NCI-H187 treated with DMSO at 0.1 percent for 48 hours (cell line): Measurements from ENCODE around the gene ZNF367.
A peak's percentile ranks its signal among the peaks of the same experiment; 100 is the strongest.

Source experiments
- DNase-seq: peaks from one replicate; lab custom pipeline; 2025; lab: John Stamatoyannopoulos, UW

Gene ZNF367

GRCh38 chr9:96418083-96418919 lies at the start of gene ZNF367:
Gene ZNF367, minus strand, starts transcription at chr9:96418370. Its CDS starts 338 bp downstream, at chr9:96418032.
- peak; percentile 67 for DNase-seq

- no peak for DNase-seq
Measured at GRCh38 chr9:96467784-96468183, 49.6 kb upstream of the ZNF367 start.

- no peak for DNase-seq
Measured at GRCh38 chr9:96464426-96464825, 46.3 kb upstream of the ZNF367 start.

GRCh38 chr9:96462541-96462940 lies 44.4 kb upstream of the ZNF367 start:
- DNase-seq, result no peak

- DNase-seq, result no peak
Measured at GRCh38 chr9:96461336-96461735, 43.2 kb upstream of the ZNF367 start.

- DNase-seq, result no peak
Measured at GRCh38 chr9:96460882-96461281, 42.7 kb upstream of the ZNF367 start.

- DNase-seq, result no peak
Measured at GRCh38 chr9:96460470-96460869, 42.3 kb upstream of the ZNF367 start.

- no peak for DNase-seq
Measured at GRCh38 chr9:96459268-96460007, 41.3 kb upstream of the ZNF367 start.

- no peak for DNase-seq
Measured at GRCh38 chr9:96458226-96458625, 40.1 kb upstream of the ZNF367 start.

GRCh38 chr9:96457266-96457665 lies 39.1 kb upstream of the ZNF367 start:
- no peak for DNase-seq

GRCh38 chr9:96453625-96454024 lies 35.5 kb upstream of the ZNF367 start:
- no peak for DNase-seq

- DNase-seq, result no peak
Measured at GRCh38 chr9:96450613-96451528, 32.7 kb upstream of the ZNF367 start.

- DNase-seq, result peak; percentile 10
Measured at GRCh38 chr9:96449845-96450612, 31.9 kb upstream of the ZNF367 start, which contains the start of gene HABP4. Gene HABP4, plus strand, starts transcription at chr9:96450169. Its CDS starts 111 bp downstream, at chr9:96450280.

GRCh38 chr9:96449523-96449844 lies 31.3 kb upstream of the ZNF367 start:
- no peak for DNase-seq

GRCh38 chr9:96448546-96449170 lies 30.5 kb upstream of the ZNF367 start:
- no peak for DNase-seq

- no peak for DNase-seq
Measured at GRCh38 chr9:96447406-96447805, 29.2 kb upstream of the ZNF367 start.

GRCh38 chr9:96442491-96442890 lies 24.3 kb upstream of the ZNF367 start:
- DNase-seq, result no peak

- DNase-seq, result no peak
Measured at GRCh38 chr9:96441798-96442445, 23.8 kb upstream of the ZNF367 start.

- no peak for DNase-seq
Measured at GRCh38 chr9:96440671-96441199, 22.6 kb upstream of the ZNF367 start.

GRCh38 chr9:96437454-96437853 lies 19.3 kb upstream of the ZNF367 start:
- no peak for DNase-seq
